A673 (cell line): ENCODE results near the gene CD9.

ENCODE experiments used
- CTCF ChIP-seq: fragments of 300-800, 200-600 bp; sonication (generic); conservative IDR thresholded peaks from 2 replicates; pipeline ENCODE4 v1.5.1; 2017; ENCODE audit warnings: low read depth, mild to moderate bottlenecking, antibody characterized with exemption, low read length, moderate library complexity, mixed read lengths
- EZH2 ChIP-seq: fragments of 200-600 bp; sonication (generic); IDR thresholded peaks from 2 replicates; pipeline ENCODE4 v1.6.1; 2017; ENCODE audit warnings: borderline replicate concordance, low read depth, mild to moderate bottlenecking, mixed read lengths, antibody characterized with exemption, low read length; ENCODE audit not compliant: poor library complexity, severe bottlenecking

DNA sequence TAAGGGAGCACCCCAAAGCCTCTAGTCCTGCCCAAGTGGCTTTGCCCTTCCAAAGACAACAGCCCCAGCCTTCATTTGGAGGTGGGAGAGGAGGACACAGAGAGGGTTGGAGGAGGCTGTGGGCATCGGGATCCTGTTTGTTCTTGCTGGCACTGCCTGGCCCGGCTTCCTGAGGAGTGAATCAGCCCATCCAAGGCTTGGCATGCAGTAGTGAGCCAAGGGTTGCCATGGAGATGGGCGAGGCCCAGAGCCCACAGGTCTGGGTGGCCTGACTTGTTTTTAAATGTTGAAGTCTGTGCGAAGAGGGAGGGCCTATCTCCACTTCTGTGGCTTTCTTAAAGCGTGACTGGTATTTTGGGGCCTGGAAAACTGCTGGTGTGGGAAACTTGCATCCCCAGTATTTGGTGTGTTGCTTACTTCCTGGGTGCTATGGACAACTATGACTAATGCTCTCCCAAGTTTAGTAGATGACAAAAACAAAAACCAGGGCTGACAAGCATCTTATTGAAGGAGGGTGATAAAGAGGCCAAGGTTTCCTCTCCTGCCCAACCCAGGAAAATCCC is 15.8 kb downstream of the CD9 start:
- TF ChIP-seq CTCF (no peak), EZH2 (no peak)
